Endodermal cell (in vitro differentiated cells): ENCODE measurements around the gene ADAMTS16. TPM values are rescaled to one million over a fixed set of nuclear protein-coding genes. Genes with fewer than 3 reads are reported as not detected.

Experiments used
- DNase-seq: peaks from one replicate; pipeline ENCODE4 v3.0.0-alpha.2; 2017
- H3K27ac ChIP-seq: 2 replicates; pipeline ENCODE4 v1.5.1; 2013; ENCODE audit warnings: mild to moderate bottlenecking, low read depth, low read length, moderate library complexity
- H3K27me3 ChIP-seq: 2 replicates; pipeline ENCODE4 v1.6.1; 2013; ENCODE audit warnings: mild to moderate bottlenecking, low read length, moderate library complexity; ENCODE audit not compliant: insufficient read depth, control insufficient read depth, poor library complexity, severe bottlenecking
- H3K36me3 ChIP-seq: 2 replicates; pipeline ENCODE4 v1.7.0; 2013; ENCODE audit warnings: mild to moderate bottlenecking, low read length, moderate library complexity; ENCODE audit not compliant: control insufficient read depth, insufficient read depth
- H3K4me1 ChIP-seq: one replicate; pipeline ENCODE4 v1.7.0; 2013; ENCODE audit warnings: low read length; ENCODE audit not compliant: control insufficient read depth, insufficient read depth
- H3K4me3 ChIP-seq: 2 replicates; pipeline ENCODE4 v1.5.1; 2013; ENCODE audit warnings: mild to moderate bottlenecking, low read length, moderate library complexity
- H3K9ac ChIP-seq: 2 replicates; pipeline ENCODE4 v1.6.1; 2013; ENCODE audit warnings: mild to moderate bottlenecking, low read length, moderate library complexity; ENCODE audit not compliant: poor library complexity, severe bottlenecking; ENCODE audit errors: extremely low read depth
- H3K9me3 ChIP-seq: 2 replicates; pipeline ENCODE4 v1.6.1; 2013; ENCODE audit warnings: mild to moderate bottlenecking, low read length, moderate library complexity; ENCODE audit not compliant: control insufficient read depth
- H3K27ac Mint-ChIP-seq: 2 replicates; pipeline ENCODE4 v1.8.0; 2020; ENCODE audit warnings: mixed read lengths
- H3K27me3 Mint-ChIP-seq: 2 replicates; pipeline ENCODE4 v1.8.0; 2021; ENCODE audit warnings: mild to moderate bottlenecking, mixed read lengths; ENCODE audit not compliant: insufficient read depth
- H3K36me3 Mint-ChIP-seq: 2 replicates; pipeline ENCODE4 v1.8.0; 2020; ENCODE audit warnings: low read depth, mixed read lengths
- H3K4me1 Mint-ChIP-seq: 2 replicates; pipeline ENCODE4 v1.8.0; 2020; ENCODE audit warnings: mixed read lengths
- H3K4me3 Mint-ChIP-seq: 2 replicates; pipeline ENCODE4 v1.8.0; 2020; ENCODE audit warnings: mild to moderate bottlenecking, moderate library complexity, mixed read lengths
- H3K9me3 Mint-ChIP-seq: 2 replicates; pipeline ENCODE4 v1.8.0; 2020; ENCODE audit warnings: mild to moderate bottlenecking, mixed read lengths
- WGBS, 2 experiments: methylation state at CpG; one replicate each; pipeline versions ENCODE4 v1.1.5 to v1.1.7; 2013; ENCODE audit warnings: missing lambda C conversion rate in 2 of 2, mixed read lengths in 1 of 2; ENCODE audit not compliant: insufficient coverage in 1 of 2, insufficient read length in 1 of 2; 5-methylcytosine and 5-hydroxymethylcytosine counted together
- total RNA-seq, 2 donors: library from RNA; stranded (reverse); fragmentation: NEBNext Ultra II Directional in 1 of 2; extraction: Animal tissue kit (Norgen Biotek cat#: 25700) in 1 of 2; gene quantifications; 2 replicates in 1 of 2; 3 replicates in 1 of 2; pipeline ENCODE4 v1.2.1, GENCODE V29; 2021
- TF ChIP-seq, protein P1 (sequence below): fragments of 200-600 bp; sonication (generic); conservative IDR thresholded peaks from 2 replicates; pipeline ENCODE4 v1.5.0; 2021; ENCODE audit warnings: antibody characterized with exemption, mild to moderate bottlenecking

The ADAMTS16 gene
- total RNA-seq, 2 donors from 2014 or later, result 0.77 to 7.4 TPM

DNA sequence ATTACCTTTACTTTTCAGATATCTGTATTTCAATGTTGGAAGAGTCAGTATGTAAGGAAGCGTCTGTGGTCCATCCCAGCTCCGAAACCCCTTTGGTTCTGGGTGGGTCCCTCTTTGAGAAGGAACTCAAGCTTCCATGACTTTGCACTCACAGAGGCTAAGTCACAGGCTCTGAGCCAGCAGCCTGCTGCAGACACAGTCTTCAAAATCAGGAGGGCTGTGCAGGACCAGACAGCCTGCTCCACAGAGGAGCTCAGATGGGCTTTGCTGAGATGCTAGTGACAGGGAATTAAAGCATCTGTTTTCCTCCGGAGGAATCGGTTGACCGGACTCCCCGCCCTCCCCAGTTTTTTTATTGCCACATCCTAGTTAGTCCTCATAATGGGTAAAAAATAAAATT is 155.9 kb downstream of the ADAMTS16 start:
- TF ChIP-seq, protein P1, sequence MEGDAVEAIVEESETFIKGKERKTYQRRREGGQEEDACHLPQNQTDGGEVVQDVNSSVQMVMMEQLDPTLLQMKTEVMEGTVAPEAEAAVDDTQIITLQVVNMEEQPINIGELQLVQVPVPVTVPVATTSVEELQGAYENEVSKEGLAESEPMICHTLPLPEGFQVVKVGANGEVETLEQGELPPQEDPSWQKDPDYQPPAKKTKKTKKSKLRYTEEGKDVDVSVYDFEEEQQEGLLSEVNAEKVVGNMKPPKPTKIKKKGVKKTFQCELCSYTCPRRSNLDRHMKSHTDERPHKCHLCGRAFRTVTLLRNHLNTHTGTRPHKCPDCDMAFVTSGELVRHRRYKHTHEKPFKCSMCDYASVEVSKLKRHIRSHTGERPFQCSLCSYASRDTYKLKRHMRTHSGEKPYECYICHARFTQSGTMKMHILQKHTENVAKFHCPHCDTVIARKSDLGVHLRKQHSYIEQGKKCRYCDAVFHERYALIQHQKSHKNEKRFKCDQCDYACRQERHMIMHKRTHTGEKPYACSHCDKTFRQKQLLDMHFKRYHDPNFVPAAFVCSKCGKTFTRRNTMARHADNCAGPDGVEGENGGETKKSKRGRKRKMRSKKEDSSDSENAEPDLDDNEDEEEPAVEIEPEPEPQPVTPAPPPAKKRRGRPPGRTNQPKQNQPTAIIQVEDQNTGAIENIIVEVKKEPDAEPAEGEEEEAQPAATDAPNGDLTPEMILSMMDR, result no peak

GRCh38 chr5:5297432-5298067 is 157.4 kb downstream of the ADAMTS16 start:
- Histone ChIP-seq H3K27ac (no peak overlapping the region), H3K27me3 (no peaks in the 10 kb centered on the region), H3K9me3 (peaks cover 6% of the 10 kb centered on the region), H3K9ac (no peak overlapping the region), H3K4me1 (no peaks in the 10 kb centered on the region), H3K4me3 (no peak overlapping the region), H3K36me3 (no peaks in the 10 kb centered on the region)
- DNase-seq, result no peak
- Mint-ChIP-seq H3K9me3 (peaks cover 13% of the 10 kb centered on the region), H3K36me3 (peaks cover 17% of the 10 kb centered on the region), H3K4me1 (no peaks in the 10 kb centered on the region), H3K4me3 (no peak overlapping the region), H3K27me3 (peaks cover 3% of the 10 kb centered on the region), H3K27ac (peak overlapping the region; percentile 37)
- TF ChIP-seq, protein P1, result no peak
- WGBS, 2 experiments, result 92% methylated on average over 5 to 9 of the region's 9 CpGs

More for the DNA sequence above, 155.9 kb downstream of the ADAMTS16 start:
- no peaks in the 10 kb centered on the region for H3K4me1 ChIP-seq
- Mint-ChIP-seq H3K9me3 (peaks cover 4% of the 10 kb centered on the region), H3K4me3 (no peak overlapping the region), H3K27ac (no peak overlapping the region), H3K36me3 (peaks cover 7% of the 10 kb centered on the region), H3K4me1 (no peaks in the 10 kb centered on the region), H3K27me3 (peaks cover 3% of the 10 kb centered on the region)
- H3K9ac ChIP-seq, result no peak overlapping the region
- H3K9me3 ChIP-seq, result peaks cover 6% of the 10 kb centered on the region
- H3K36me3 ChIP-seq, result no peaks in the 10 kb centered on the region
- DNase-seq, result no peak
- H3K4me3 ChIP-seq, result no peak overlapping the region
- H3K27me3 ChIP-seq, result no peaks in the 10 kb centered on the region
- H3K27ac ChIP-seq, result no peak overlapping the region
- 95 to 100% methylated on average over 1 to 6 of the region's 6 CpGs for WGBS, 2 experiments

GRCh38 chr5:5298068-5298633 is 158.0 kb downstream of the ADAMTS16 start:
- 91 to 92% methylated on average over 3 to 4 of the region's 4 CpGs for WGBS, 2 experiments
- H3K36me3 Mint-ChIP-seq, result peaks cover 17% of the 10 kb centered on the region
- Histone ChIP-seq H3K27ac (no peak overlapping the region), H3K27me3 (no peaks in the 10 kb centered on the region), H3K4me3 (no peak overlapping the region), H3K36me3 (no peaks in the 10 kb centered on the region), H3K9ac (no peak overlapping the region), H3K9me3 (peaks cover 6% of the 10 kb centered on the region), H3K4me1 (no peaks in the 10 kb centered on the region)
- no peak for DNase-seq
- H3K4me3 Mint-ChIP-seq, result no peak overlapping the region
- H3K27ac Mint-ChIP-seq, result peak overlapping the region; percentile 37
- peaks cover 3% of the 10 kb centered on the region for H3K27me3 Mint-ChIP-seq
- peaks cover 12% of the 10 kb centered on the region for H3K9me3 Mint-ChIP-seq
- no peaks in the 10 kb centered on the region for H3K4me1 Mint-ChIP-seq
- TF ChIP-seq, protein P1, result no peak
